A673 (cell line): Measurements from ENCODE around the gene CPAMD8.

ENCODE experiments used
- EZH2 ChIP-seq: fragments of 200-600 bp; sonication (generic); IDR thresholded peaks from 2 replicates; pipeline ENCODE4 v1.6.1; 2017; ENCODE audit warnings: borderline replicate concordance, low read depth, mild to moderate bottlenecking, mixed read lengths, antibody characterized with exemption, low read length; ENCODE audit not compliant: poor library complexity, severe bottlenecking
- TF ChIP-seq, protein P1 (sequence below): fragments of 300-800, 200-600 bp; sonication (generic); conservative IDR thresholded peaks from 2 replicates; pipeline ENCODE4 v1.5.1; 2017; ENCODE audit warnings: low read depth, mild to moderate bottlenecking, antibody characterized with exemption, low read length, moderate library complexity, mixed read lengths

DNA sequence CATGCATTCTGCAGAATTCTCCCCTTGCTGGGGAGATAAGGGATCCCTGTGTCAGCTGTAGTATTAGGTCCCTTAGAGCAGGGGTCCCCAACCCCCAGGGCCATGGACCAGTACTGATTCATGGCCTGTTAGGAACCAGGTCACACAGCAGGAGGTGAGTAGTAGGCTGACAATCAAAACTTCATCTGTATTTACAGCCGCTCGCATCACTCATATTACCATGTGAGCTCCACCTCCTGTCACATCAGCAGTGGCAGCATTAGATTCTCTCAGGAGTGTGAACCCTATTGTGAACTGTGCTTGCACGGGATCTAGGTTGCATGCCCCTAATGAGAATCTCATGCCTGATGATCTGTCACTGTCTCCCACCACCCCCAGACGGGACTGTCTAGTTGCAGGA is 37.9 kb downstream of the CPAMD8 start:
- TF ChIP-seq, protein P1, sequence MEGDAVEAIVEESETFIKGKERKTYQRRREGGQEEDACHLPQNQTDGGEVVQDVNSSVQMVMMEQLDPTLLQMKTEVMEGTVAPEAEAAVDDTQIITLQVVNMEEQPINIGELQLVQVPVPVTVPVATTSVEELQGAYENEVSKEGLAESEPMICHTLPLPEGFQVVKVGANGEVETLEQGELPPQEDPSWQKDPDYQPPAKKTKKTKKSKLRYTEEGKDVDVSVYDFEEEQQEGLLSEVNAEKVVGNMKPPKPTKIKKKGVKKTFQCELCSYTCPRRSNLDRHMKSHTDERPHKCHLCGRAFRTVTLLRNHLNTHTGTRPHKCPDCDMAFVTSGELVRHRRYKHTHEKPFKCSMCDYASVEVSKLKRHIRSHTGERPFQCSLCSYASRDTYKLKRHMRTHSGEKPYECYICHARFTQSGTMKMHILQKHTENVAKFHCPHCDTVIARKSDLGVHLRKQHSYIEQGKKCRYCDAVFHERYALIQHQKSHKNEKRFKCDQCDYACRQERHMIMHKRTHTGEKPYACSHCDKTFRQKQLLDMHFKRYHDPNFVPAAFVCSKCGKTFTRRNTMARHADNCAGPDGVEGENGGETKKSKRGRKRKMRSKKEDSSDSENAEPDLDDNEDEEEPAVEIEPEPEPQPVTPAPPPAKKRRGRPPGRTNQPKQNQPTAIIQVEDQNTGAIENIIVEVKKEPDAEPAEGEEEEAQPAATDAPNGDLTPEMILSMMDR: no peak
- no peak for TF ChIP-seq EZH2
